LHCN-M2 (cell line): ENCODE results near the gene DERA. TPM values are rescaled to one million over a fixed set of nuclear protein-coding genes. Genes with fewer than 3 reads are reported as not detected.
"Not testable (repeated sequence)": the region's sequence is repeated elsewhere in the genome, so short reads cannot be mapped to it uniquely, and the experiment has no call there.

ENCODE experiments used
- DNase-seq: peaks from one replicate; pipeline ENCODE4 v3.0.0-alpha.2; 2012; ENCODE audit warnings: low read depth
- total RNA-seq: library from RNA; depleted of rRNA; stranded (reverse); fragments of >200 nt; gene quantifications from 2 replicates; pipeline ENCODE4 v1.2.3, GENCODE V29; 2014

Gene DERA
- total RNA-seq, 1 experiment from 2014 or later, result 99.7 TPM

- DNase-seq, result peak; percentile 49
Measured at GRCh38 chr12:15963271-15963670, 52.1 kb downstream of the DERA start.

GRCh38 chr12:15966426-15966825 is 55.3 kb downstream of the DERA start:
- peak; percentile 80 for DNase-seq

GRCh38 chr12:15967053-15967452 is 55.9 kb downstream of the DERA start:
- DNase-seq, result not testable (repeated sequence)

GRCh38 chr12:15971211-15971610 is 60.1 kb downstream of the DERA start:
- no peak for DNase-seq

- no peak for DNase-seq
Measured at GRCh38 chr12:15972894-15973293, 61.8 kb downstream of the DERA start.

- peak; percentile 80 for DNase-seq
Measured at GRCh38 chr12:15977999-15978951, 67.1 kb downstream of the DERA start.

GRCh38 chr12:15979096-15980092 is 68.3 kb downstream of the DERA start:
- DNase-seq, result peak; percentile 90

GRCh38 chr12:15982071-15982470 is 70.9 kb downstream of the DERA start:
- DNase-seq, result no peak

GRCh38 chr12:15982471-15982870 is 71.3 kb downstream of the DERA start:
- peak; percentile 75 for DNase-seq

- peak; percentile 36 for DNase-seq
Measured at GRCh38 chr12:15982921-15983320, 71.8 kb downstream of the DERA start.

GRCh38 chr12:15984097-15984800 is 73.1 kb downstream of the DERA start:
- DNase-seq, result peak; percentile 47

GRCh38 chr12:15984963-15985362 is 73.8 kb downstream of the DERA start:
- DNase-seq, result no peak

- DNase-seq, result no peak
Measured at GRCh38 chr12:15987696-15988095, 76.6 kb downstream of the DERA start.

GRCh38 chr12:15988983-15989755 is 78.0 kb downstream of the DERA start:
- DNase-seq, result no peak

- DNase-seq, result no peak
Measured at GRCh38 chr12:15995801-15996200, 84.7 kb downstream of the DERA start.

GRCh38 chr12:15996254-15996653 is 85.1 kb downstream of the DERA start:
- DNase-seq, result peak; percentile 42

- no peak for DNase-seq
Measured at GRCh38 chr12:15996948-15997347, 85.8 kb downstream of the DERA start.

- no peak for DNase-seq
Measured at GRCh38 chr12:15997910-15998309, 86.8 kb downstream of the DERA start.

- DNase-seq, result no peak
Measured at GRCh38 chr12:16002880-16003279, 91.7 kb downstream of the DERA start.

- DNase-seq, result no peak
Measured at GRCh38 chr12:16003460-16003859, 92.3 kb downstream of the DERA start.

GRCh38 chr12:16006752-16007151 is 95.6 kb downstream of the DERA start:
- DNase-seq, result no peak
